ENCODE results near the gene PDCD4. TPM values are rescaled to one million over a fixed set of nuclear protein-coding genes. Genes with fewer than 3 reads are reported as not detected.

PDCD4 gene
- total RNA-seq, 1 experiment from 2014 or later: 9.0 TPM

DNA sequence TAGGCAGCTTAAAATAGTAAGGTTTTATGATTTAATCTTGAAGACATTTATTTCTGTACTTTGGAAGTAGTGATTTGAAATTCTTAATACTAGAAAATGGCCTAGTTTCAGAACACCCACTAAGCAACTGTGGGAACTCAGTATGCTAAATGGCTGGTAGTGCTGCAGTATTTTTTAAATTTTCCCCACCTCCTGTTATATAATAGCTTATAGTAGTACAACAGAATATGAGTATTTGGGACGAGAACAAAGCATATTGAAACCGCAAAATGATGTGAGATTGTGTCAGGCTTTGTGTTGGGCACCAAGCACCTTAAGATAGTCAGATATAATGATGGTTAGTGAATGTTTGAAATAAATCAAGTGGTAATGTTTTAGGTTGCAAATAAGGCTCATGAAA is 55.7 kb downstream of the PDCD4 start:
- DNase-seq: no peak
- Histone ChIP-seq H3K27me3 (ENCODE audit: control insufficient read depth, insufficient read depth, low read length) (no peaks in the 10 kb centered on the region), H3K4me3 (ENCODE audit: insufficient read depth, low read depth, low read length) (no peak overlapping the region), H3K36me3 (replicated peaks; ENCODE audit: control insufficient read depth, insufficient read depth, low read length) (no peaks in the 10 kb centered on the region)

DNA sequence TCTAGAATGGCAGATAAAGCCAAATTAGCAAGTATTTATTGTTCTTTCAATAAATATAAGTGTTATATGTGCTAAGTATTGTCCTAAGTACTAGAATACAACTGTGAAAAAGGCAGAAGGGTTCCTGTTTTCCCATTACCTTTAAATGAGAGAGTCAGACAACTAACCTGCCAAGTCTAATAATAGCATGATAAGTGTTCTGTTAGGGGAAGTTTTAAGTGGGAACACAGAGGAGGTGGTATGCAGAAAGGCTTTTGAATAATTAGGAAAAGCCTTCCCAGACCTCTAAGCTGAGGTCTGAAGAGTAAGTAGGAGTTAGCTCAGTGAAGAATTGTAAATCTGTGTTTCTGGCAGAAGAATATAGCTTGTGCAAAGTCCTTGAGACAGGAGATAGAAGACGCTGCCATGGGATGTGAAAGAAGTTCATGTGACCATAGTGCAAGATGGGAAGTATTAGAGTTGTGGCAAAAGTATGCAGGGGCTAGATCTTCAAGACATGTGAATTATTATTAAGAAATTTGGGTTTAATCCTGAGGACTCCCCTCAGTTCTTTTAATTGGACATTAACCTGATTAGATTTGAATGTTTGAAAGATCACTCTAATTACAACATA is 60.1 kb downstream of the PDCD4 start:
- H3K27me3 ChIP-seq (ENCODE audit: control insufficient read depth, insufficient read depth, low read length): no peaks in the 10 kb centered on the region
- DNase-seq: no peak

DNA sequence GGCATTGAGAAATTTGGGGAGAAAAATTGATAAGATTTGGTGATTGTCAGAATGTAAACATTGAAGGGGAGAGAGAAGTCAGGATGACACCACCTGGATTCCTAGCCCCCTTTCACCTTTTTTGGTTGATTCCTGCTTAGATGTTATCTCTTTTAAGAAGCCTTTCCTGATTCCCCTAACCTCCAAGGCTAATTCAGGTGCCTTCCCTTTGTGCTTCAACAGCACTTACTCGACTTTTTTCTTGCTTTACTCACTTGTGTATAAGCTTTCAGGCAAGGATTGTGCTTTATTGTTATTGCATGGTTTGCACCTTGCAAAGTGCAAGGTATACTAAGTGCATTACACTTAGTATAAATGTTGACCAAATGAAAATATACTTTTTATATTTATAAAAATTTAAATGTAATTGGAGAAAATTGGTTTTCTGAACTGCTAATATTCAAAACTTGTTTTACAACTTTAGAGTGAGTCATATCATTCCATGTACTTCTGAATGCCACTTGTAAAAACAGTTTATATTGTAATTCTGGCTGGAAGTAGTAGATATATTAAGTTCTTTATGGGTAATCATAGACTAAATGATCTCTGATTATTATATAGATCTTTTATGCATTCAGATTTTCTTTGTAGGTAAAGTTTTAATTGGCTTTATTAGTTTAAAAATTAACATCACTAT is 60.9 kb downstream of the PDCD4 start:
- Histone ChIP-seq H3K4me3 (ENCODE audit: insufficient read depth, low read depth, low read length) (no peak overlapping the region), H3K36me3 (replicated peaks; ENCODE audit: control insufficient read depth, insufficient read depth, low read length) (no peaks in the 10 kb centered on the region), H3K27me3 (ENCODE audit: control insufficient read depth, insufficient read depth, low read length) (no peaks in the 10 kb centered on the region)
- no peak for DNase-seq

More for the DNA sequence above, 60.1 kb downstream of the PDCD4 start:
- Histone ChIP-seq H3K4me3 (ENCODE audit: insufficient read depth, low read depth, low read length) (no peak overlapping the region), H3K36me3 (replicated peaks; ENCODE audit: control insufficient read depth, insufficient read depth, low read length) (no peaks in the 10 kb centered on the region)

DNA sequence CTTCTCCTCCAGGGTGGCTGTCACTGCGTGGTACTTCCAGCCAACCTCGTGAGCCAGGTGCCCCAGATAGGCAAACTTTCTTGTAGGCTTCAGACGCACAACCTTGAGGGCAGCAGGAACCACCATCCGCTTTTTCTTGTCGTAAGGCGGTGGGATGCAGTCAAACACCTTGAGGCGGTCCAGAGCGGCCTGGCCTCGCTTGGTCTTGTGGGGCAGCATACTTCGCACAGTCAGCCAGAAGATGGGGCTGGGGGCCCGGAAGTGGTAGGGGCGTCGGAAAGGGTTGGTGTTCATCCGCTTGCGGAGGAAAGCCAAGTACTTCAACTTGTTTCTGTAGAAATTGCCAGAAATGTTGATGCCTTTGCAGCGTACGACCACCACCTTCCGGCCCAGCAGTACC is 65.0 kb downstream of the PDCD4 start:
- no peak for DNase-seq
- H3K36me3 ChIP-seq (replicated peaks; ENCODE audit: control insufficient read depth, insufficient read depth, low read length): no peaks in the 10 kb centered on the region
- no peaks in the 10 kb centered on the region for H3K27me3 ChIP-seq (ENCODE audit: control insufficient read depth, insufficient read depth, low read length)
- no peak overlapping the region for H3K4me3 ChIP-seq (ENCODE audit: insufficient read depth, low read depth, low read length)

- Histone ChIP-seq H3K4me3 (ENCODE audit: insufficient read depth, low read depth, low read length) (no peak overlapping the region), H3K36me3 (replicated peaks; ENCODE audit: control insufficient read depth, insufficient read depth, low read length) (no peaks in the 10 kb centered on the region), H3K27me3 (ENCODE audit: control insufficient read depth, insufficient read depth, low read length) (no peaks in the 10 kb centered on the region)
- no peak for DNase-seq
Measured at GRCh38 chr10:110939419-110939818, 67.7 kb downstream of the PDCD4 start.

DNA sequence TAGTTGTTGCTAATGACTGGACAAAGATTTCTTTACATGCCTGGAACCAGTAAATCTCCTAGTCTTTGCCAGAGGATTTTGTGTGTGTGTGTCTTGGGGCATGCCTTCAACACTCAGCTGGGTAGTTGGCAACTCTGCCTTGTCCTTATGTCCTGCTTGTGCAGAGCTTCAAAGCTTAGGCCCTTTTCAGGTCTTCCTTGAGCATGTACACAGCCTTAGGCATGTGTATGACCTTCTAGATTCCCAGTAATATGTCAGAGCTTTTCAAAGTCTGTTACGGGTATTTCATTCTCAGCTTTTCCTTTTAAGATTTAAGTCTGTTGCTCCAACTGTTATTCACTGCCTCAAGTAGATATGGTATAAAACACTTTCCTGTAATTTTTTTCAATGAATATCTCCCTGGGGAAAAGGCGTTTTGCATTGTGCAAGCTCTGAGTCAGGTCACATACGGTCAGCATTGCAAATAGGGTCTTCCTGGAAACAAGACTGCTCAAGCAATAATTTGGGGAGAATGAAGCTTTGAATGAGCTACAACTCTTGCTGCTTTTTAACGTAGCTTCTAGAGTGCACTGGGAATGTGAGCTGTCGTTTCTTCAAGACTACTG is 73.2 kb downstream of the PDCD4 start:
- H3K4me3 ChIP-seq (ENCODE audit: insufficient read depth, low read depth, low read length): no peak overlapping the region
- no peaks in the 10 kb centered on the region for H3K27me3 ChIP-seq (ENCODE audit: control insufficient read depth, insufficient read depth, low read length)
- no peaks in the 10 kb centered on the region for H3K36me3 ChIP-seq (replicated peaks; ENCODE audit: control insufficient read depth, insufficient read depth, low read length)
- DNase-seq: no peak

DNA sequence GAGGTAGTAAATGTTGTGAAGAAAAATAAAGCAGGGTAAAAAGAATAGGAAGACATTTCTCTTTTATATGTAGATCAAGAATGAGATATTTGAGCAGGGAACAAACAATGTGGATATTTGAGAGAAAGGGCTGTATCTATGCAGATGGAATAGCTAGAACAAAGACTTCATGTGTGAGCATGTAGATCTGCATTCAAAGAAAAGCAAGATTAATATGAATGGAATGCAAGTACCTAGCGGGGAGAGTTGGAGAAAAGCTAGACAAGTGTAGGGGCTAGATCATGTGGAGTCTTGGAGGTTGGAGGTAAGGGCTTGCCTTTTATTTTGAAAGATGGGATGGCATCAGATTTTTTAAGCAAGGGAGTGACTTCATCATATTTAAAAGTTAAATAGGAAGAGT is 74.8 kb downstream of the PDCD4 start:
- H3K27me3 ChIP-seq (ENCODE audit: control insufficient read depth, insufficient read depth, low read length): no peaks in the 10 kb centered on the region
- H3K4me3 ChIP-seq (ENCODE audit: insufficient read depth, low read depth, low read length): no peak overlapping the region
- no peak for DNase-seq
- H3K36me3 ChIP-seq (replicated peaks; ENCODE audit: control insufficient read depth, insufficient read depth, low read length): no peaks in the 10 kb centered on the region

DNA sequence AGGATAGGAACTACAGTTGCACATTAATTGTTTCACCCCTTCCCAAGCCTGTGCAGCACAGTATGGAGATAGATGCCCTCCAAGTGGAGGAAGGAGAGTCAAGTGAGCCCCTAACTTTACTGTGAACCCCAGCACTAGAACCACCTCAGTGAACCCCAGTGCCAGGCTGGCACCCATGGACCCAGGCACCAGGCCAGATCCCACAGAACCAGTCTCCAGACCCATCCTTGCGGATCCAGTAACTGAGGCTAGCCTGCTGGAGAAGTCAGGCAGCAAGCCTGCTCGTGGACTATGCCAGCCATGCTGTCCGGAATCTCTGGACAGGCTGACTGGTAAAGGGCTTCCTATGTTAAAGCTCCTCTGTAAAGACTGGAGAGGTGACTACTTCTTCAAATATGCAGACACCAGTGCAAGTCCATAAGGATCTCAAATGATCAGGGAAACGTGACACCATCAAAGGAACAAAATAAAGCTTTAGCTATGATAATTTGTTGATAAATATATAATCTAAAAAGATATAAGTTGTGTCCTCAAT is 75.4 kb downstream of the PDCD4 start:
- Histone ChIP-seq H3K27me3 (ENCODE audit: control insufficient read depth, insufficient read depth, low read length) (no peaks in the 10 kb centered on the region), H3K4me3 (ENCODE audit: insufficient read depth, low read depth, low read length) (no peak overlapping the region), H3K36me3 (replicated peaks; ENCODE audit: control insufficient read depth, insufficient read depth, low read length) (no peaks in the 10 kb centered on the region)
- DNase-seq: no peak

Other genes starting within 250 kb of the PDCD4 start
- gene RBM20, start 227.6 kb upstream of the PDCD4 start, total RNA-seq (2014; rRNA removed; shearing (Covaris generic)): 0.15 and 0.52 TPM in 2 replicates
- gene BBIP1, start 47.3 kb downstream of the PDCD4 start, total RNA-seq (2014; rRNA removed; shearing (Covaris generic)): 15.9 and 24.1 TPM in 2 replicates
- 17.5 and 19.3 TPM in 2 replicates for gene SHOC2, start 47.7 kb downstream of the PDCD4 start, total RNA-seq (2014; rRNA removed; shearing (Covaris generic))
- 1.9 and 4.3 TPM in 2 replicates for gene ADRA2A, start 205.1 kb downstream of the PDCD4 start, total RNA-seq (2014; rRNA removed; shearing (Covaris generic))

Data from H7 (cell line).